HUES6 (cell line): ENCODE data around the gene NCOA5.

Experiments
- H3K27ac ChIP-seq: 2 replicates; pipeline ENCODE4 v1.7.0; 2013; ENCODE audit warnings: low read depth, mild to moderate bottlenecking, low read length, inconsistent platforms
- H3K27me3 ChIP-seq: 2 replicates; pipeline ENCODE4 v1.6.1; 2013; ENCODE audit warnings: low read length; ENCODE audit not compliant: control insufficient read depth, insufficient read depth
- H3K36me3 ChIP-seq: 2 replicates; pipeline ENCODE4 v1.6.1; 2013; ENCODE audit warnings: low read length; ENCODE audit not compliant: control insufficient read depth, insufficient read depth
- H3K4me1 ChIP-seq: 2 replicates; pipeline ENCODE4 v1.6.1; 2013; ENCODE audit warnings: low read length; ENCODE audit not compliant: control insufficient read depth, insufficient read depth
- H3K4me3 ChIP-seq: 2 replicates; pipeline ENCODE4 v1.5.1; 2013; ENCODE audit warnings: low read depth, low read length
- H3K9ac ChIP-seq: one replicate; pipeline ENCODE4 v1.6.1; 2013; ENCODE audit warnings: mild to moderate bottlenecking, low read length
- H3K9me3 ChIP-seq: 2 replicates; pipeline ENCODE4 v1.6.1; 2013; ENCODE audit warnings: low read depth, low read length; ENCODE audit not compliant: control insufficient read depth, insufficient read depth

Gene NCOA5

GRCh38 chr20:46073024-46073423 is 16.7 kb downstream of the NCOA5 start:
- Histone ChIP-seq H3K27ac (no peak overlapping the region), H3K4me3 (no peak overlapping the region), H3K27me3 (no peaks in the 10 kb centered on the region), H3K9ac (no peak overlapping the region), H3K9me3 (no peaks in the 10 kb centered on the region), H3K4me1 (peaks cover 37% of the 10 kb centered on the region), H3K36me3 (peaks cover 42% of the 10 kb centered on the region)

DNA sequence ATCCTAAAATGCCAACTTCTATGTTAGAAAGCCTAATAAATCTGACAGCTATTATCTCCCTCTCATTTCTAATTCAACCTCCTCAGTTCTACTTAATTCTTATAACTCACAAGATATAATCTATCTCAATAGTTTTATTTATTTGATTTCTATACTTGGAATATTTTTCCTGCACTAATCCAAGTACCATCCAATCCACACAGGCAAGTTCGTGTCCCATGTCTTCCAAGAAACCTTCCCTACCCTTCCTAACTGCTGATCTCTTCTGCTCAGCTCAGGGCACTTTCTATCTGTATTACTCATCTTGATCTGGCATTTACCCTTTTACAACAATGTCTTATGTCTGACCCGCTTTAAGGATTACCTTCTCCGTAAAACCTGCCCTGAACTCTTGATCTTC is 18.2 kb downstream of the NCOA5 start:
- Histone ChIP-seq H3K9ac (no peak overlapping the region), H3K4me3 (no peak overlapping the region), H3K36me3 (peaks cover 48% of the 10 kb centered on the region), H3K27ac (no peak overlapping the region), H3K4me1 (peaks cover 33% of the 10 kb centered on the region), H3K9me3 (no peaks in the 10 kb centered on the region), H3K27me3 (no peaks in the 10 kb centered on the region)

DNA sequence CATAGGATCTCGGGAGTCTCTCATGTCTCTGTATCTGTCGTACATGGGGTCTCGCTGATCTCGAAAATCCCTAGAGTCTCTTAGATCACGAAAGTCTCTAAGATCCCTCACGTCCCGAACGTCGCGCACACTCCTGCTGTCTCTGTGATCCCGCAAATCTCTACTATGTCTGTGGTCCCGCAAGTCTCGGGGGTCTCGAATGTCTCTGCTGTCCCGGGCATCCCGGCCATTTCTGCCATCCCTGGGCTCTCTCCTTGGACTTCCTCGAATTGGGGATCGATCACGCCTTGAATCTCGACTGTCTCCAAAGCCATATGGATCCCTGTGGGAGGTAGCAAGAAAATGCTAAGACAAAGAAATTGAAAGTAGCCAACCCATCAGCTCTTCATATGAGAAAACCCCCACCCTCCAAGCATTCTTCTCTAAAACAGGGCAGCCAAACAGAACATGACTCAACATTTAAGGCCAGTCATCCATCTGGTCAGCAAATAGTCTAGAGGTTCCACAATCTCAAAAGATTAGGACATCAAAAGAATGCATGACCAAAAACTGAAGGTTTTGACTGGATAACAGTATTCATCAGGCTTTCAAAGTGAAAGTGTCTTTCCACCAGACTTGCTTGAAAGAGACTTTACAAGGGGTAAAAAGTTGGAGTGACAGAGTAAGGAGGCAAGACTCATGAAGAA is 19.4 kb downstream of the NCOA5 start:
- Histone ChIP-seq H3K27me3 (no peaks in the 10 kb centered on the region), H3K36me3 (peaks cover 54% of the 10 kb centered on the region), H3K4me1 (peaks cover 28% of the 10 kb centered on the region), H3K9me3 (no peaks in the 10 kb centered on the region), H3K9ac (no peak overlapping the region), H3K27ac (peak overlapping the region; percentile 6; the same call in 1 of the 2 replicates), H3K4me3 (no peak overlapping the region)

DNA sequence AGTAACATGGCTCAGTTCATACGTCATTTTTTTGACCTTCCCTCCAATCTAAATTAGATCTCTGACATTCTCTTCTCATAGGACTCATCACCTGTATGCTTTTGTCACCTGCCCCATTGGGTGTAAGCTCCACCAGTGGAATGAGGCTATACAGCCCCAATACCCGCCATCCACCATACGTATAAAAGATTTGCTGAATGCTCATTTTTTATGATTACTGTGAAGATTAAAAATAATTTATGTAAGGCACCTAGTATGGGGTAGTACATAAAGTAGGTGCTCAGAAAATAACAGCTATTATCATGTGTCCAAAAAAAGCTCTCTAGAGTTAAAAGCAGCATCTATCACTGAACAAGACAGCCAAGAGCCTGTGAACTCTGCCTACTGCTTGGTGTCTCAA is 24.1 kb downstream of the NCOA5 start:
- Histone ChIP-seq H3K36me3 (peaks cover 93% of the 10 kb centered on the region), H3K4me1 (0 out of 2 replicates have a peak, but pooled peaks cover under 1% of the 10 kb centered on the region), H3K27ac (no peak overlapping the region), H3K9me3 (no peaks in the 10 kb centered on the region), H3K4me3 (no peak overlapping the region), H3K27me3 (no peaks in the 10 kb centered on the region), H3K9ac (no peak overlapping the region)

DNA sequence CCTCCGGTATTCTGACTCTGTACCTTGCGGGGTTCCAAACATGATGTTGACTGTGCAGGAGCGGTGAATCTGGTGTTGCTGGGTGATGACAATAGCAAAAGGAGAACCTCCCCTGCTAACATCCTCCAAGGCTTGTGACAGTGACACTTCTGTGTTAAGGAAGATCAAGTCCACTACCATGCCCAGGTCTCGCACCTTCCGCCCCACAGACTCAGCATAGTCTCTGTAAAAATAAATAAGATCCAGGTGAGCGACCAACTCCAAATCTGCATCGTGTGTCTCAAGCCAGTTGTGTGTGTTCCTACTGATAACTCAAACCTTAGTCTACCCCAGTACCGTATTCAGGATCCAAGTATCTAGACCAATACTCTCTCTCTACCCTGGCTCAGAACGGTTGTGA is 24.8 kb downstream of the NCOA5 start:
- Histone ChIP-seq H3K27me3 (peaks cover 3% of the 10 kb centered on the region; the same call in 1 of the 2 replicates), H3K9ac (no peak overlapping the region), H3K27ac (no peak overlapping the region), H3K9me3 (no peaks in the 10 kb centered on the region), H3K4me3 (no peak overlapping the region), H3K36me3 (peaks cover 91% of the 10 kb centered on the region), H3K4me1 (0 out of 2 replicates have a peak, but pooled peaks cover 2% of the 10 kb centered on the region)

DNA sequence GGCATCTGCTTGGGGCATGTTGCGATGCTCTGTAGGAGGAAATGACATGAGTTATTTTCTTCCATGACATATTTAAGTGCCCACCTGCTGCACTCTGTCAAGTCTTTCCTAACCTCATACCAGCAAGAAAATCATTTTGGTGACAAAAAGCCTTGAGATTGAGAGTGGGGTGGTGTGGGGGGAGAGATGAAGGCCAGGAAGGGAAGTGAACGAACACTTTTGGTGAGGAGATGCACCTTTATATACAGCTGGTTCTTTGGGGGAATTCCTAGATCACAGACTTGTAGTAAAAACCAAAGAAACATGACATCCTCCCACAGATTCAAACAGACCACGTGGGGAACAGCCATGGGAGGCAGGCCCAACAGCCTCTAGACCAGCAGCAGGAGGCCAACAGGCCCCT is 26.1 kb downstream of the NCOA5 start:
- peaks cover 79% of the 10 kb centered on the region for H3K36me3 ChIP-seq

DNA sequence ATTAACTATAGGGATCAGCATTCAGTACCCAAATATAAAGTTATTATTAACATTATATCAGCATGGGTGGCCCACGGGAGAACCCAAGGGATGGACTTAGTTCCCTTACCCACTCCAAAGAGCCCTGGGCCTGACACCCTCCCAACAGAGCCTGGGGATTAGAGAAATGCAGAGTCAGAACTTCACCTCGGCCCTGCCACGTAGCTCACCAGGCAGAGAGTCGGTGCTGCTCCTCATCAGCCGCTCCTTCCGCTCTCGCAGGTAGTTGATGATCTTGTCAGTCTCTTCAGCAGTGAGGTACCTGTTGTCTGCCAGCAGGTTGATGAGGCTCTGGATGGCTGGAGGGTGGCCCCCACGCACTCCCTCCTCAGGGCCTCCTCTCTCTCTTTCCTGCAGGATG is 26.6 kb downstream of the NCOA5 start:
- no peak overlapping the region for H3K4me3 ChIP-seq
- no peak overlapping the region for H3K27ac ChIP-seq
- H3K9ac ChIP-seq, result no peak overlapping the region
- H3K4me1 ChIP-seq, result peaks cover 8% of the 10 kb centered on the region
- H3K27me3 ChIP-seq, result peaks cover 19% of the 10 kb centered on the region
- H3K36me3 ChIP-seq, result peaks cover 74% of the 10 kb centered on the region
- no peaks in the 10 kb centered on the region for H3K9me3 ChIP-seq

More for the DNA sequence above, 26.1 kb downstream of the NCOA5 start:
- Histone ChIP-seq H3K4me3 (no peak overlapping the region), H3K4me1 (peaks cover 7% of the 10 kb centered on the region), H3K9ac (no peak overlapping the region), H3K27ac (no peak overlapping the region), H3K9me3 (no peaks in the 10 kb centered on the region), H3K27me3 (peaks cover 14% of the 10 kb centered on the region)

DNA sequence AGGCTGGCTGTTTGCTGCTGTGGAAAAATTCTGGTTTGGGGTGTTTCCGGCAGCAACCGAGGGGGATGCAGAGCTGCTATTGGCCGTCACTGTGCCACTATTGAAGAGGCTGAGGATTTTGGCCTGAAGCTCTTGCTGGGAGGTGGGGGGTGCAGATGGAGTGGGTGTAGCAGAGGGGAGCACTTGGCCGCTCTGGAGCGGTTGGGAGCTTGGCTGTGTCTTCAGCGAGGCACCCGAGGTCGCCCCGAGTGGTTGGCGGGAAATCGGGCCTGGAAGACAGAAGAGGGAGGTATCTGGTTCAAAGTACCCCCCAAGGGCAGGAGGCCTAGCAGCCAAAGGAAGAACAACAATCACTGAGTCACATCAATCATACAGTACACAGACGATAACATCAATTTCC is 27.1 kb downstream of the NCOA5 start:
- Histone ChIP-seq H3K27me3 (peaks cover 25% of the 10 kb centered on the region), H3K9ac (no peak overlapping the region), H3K27ac (no peak overlapping the region), H3K36me3 (peaks cover 68% of the 10 kb centered on the region), H3K4me1 (peaks cover 10% of the 10 kb centered on the region), H3K4me3 (no peak overlapping the region), H3K9me3 (no peaks in the 10 kb centered on the region)

- Histone ChIP-seq H3K9ac (no peak overlapping the region), H3K27ac (no peak overlapping the region), H3K36me3 (peaks cover 66% of the 10 kb centered on the region), H3K9me3 (no peaks in the 10 kb centered on the region), H3K4me3 (no peak overlapping the region), H3K4me1 (peaks cover 10% of the 10 kb centered on the region), H3K27me3 (peaks cover 29% of the 10 kb centered on the region)
Observed at GRCh38 chr20:46062151-46062550, 27.6 kb downstream of the NCOA5 start.

DNA sequence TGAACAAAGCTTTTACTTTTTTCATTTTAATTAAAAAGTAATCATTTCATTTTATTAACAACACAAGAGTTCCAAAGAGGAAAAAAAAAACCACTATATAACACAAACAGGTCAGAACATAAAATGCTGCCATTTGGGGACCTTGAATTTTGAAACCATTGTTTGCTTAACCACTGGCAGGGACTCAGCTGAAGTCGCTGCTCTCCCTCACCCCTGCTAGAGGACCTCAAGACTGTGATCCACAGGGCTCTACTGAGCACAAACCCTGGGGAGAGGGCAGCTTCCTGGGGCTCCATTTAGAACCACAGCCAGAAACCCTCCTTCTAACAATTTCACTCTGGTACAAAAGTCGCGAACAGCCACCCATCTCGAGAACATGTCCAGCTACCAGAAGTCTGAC is 28.8 kb downstream of the NCOA5 start:
- Histone ChIP-seq H3K9ac (no peak overlapping the region), H3K4me1 (peaks cover 10% of the 10 kb centered on the region), H3K9me3 (no peaks in the 10 kb centered on the region), H3K36me3 (peaks cover 54% of the 10 kb centered on the region), H3K4me3 (no peak overlapping the region), H3K27ac (no peak overlapping the region), H3K27me3 (peaks cover 41% of the 10 kb centered on the region)

- H3K27ac ChIP-seq, result no peak overlapping the region
- no peak overlapping the region for H3K4me3 ChIP-seq
- H3K27me3 ChIP-seq, result peaks cover 47% of the 10 kb centered on the region
- H3K9ac ChIP-seq, result no peak overlapping the region
- H3K4me1 ChIP-seq, result peaks cover 10% of the 10 kb centered on the region
- H3K9me3 ChIP-seq, result no peaks in the 10 kb centered on the region
- H3K36me3 ChIP-seq, result peaks cover 48% of the 10 kb centered on the region
Observed at GRCh38 chr20:46060301-46060881, 29.4 kb downstream of the NCOA5 start.
